SU-DHL-6 (cell line): ENCODE results near the gene IFI30.

Experiments
- H2AFZ ChIP-seq: fragments of 200-600 bp; sonication (generic); 2 replicates; pipeline ENCODE4 v1.6.1; 2014; ENCODE audit warnings: low read depth, mild to moderate bottlenecking, moderate library complexity, mixed read lengths, antibody characterized with exemption, low read length; ENCODE audit not compliant: severe bottlenecking
- H3F3A ChIP-seq: fragments of 200-600 bp; shearing (Covaris generic); 2 replicates; pipeline ENCODE4 v1.6.0; 2016; ENCODE audit warnings: antibody characterized with exemption, mild to moderate bottlenecking; ENCODE audit not compliant: insufficient read depth
- H3K27ac ChIP-seq: fragments of 200-600 bp; sonication (generic); 2 replicates; pipeline ENCODE4 v1.5.1; 2016; ENCODE audit warnings: low read depth, mild to moderate bottlenecking, low read length, moderate library complexity, mixed read lengths
- H3K27me3 ChIP-seq: fragments of 200-600 bp; sonication (generic), shearing (Covaris generic); 2 replicates; pipeline ENCODE4 v1.6.0; 2014; ENCODE audit warnings: mild to moderate bottlenecking, low read length
- H3K36me3 ChIP-seq: fragments of 200-600 bp; sonication (generic); 2 replicates; pipeline ENCODE4 v1.6.1; 2014; ENCODE audit warnings: mild to moderate bottlenecking, low read length, mixed read lengths
- H3K4me2 ChIP-seq: fragments of 300-600, 200-600 bp; shearing (Covaris generic), sonication (generic); 2 replicates; pipeline ENCODE4 v1.6.0; 2014; ENCODE audit warnings: low read length, low read depth, mild to moderate bottlenecking; ENCODE audit not compliant: poor library complexity, severe bottlenecking
- H3K4me3 ChIP-seq: fragments of 200-600 bp; sonication (generic); 2 replicates; pipeline ENCODE4 v1.5.1; 2014; ENCODE audit warnings: antibody characterized with exemption, low read length, mild to moderate bottlenecking, mixed read lengths; ENCODE audit not compliant: insufficient read depth, poor library complexity, severe bottlenecking
- H3K79me2 ChIP-seq: fragments of 200-600 bp; sonication (generic); 2 replicates; pipeline ENCODE4 v1.6.1; 2014; ENCODE audit warnings: mild to moderate bottlenecking, low read length, moderate library complexity; ENCODE audit not compliant: insufficient read depth
- H3K9ac ChIP-seq: fragments of 200-600 bp; sonication (generic); 2 replicates; pipeline ENCODE4 v1.7.0; 2014; ENCODE audit warnings: mild to moderate bottlenecking, low read length
- H3K9me2 ChIP-seq: fragments of 200-600 bp; sonication (generic); replicated peaks from 2 replicates; pipeline ENCODE4 v1.6.1; 2014; ENCODE audit warnings: low read length; ENCODE audit not compliant: insufficient read depth
- H3K9me3 ChIP-seq: fragments of 200-600 bp; sonication (generic); 2 replicates; pipeline ENCODE4 v1.6.1; 2014; ENCODE audit warnings: low read length, mixed read lengths; ENCODE audit not compliant: insufficient read depth
- H4K20me1 ChIP-seq: fragments of 200-600 bp; sonication (generic); 2 replicates; pipeline ENCODE4 v1.6.1; 2014; ENCODE audit warnings: low read depth, mild to moderate bottlenecking, antibody characterized with exemption, low read length, moderate library complexity, mixed read lengths
- CTCF ChIP-seq: fragments of 200-600 bp; sonication (generic); IDR thresholded peaks from one replicate; pipeline ENCODE4 v1.5.1; 2017; ENCODE audit warnings: antibody characterized with exemption, mild to moderate bottlenecking, low read length, moderate library complexity; ENCODE audit not compliant: insufficient read depth, poor library complexity, severe bottlenecking
- EZH2phosphoT487 ChIP-seq: fragments of 200-600 bp; sonication (generic), shearing (Covaris generic); conservative IDR thresholded peaks from 2 replicates; pipeline ENCODE4 v1.6.1; 2018; ENCODE audit warnings: mild to moderate bottlenecking, antibody characterized with exemption, low read length, moderate library complexity, mixed read lengths

Gene IFI30

GRCh38 chr19:18128044-18128443, 45.6 kb upstream of the IFI30 start:
- Histone ChIP-seq H3K4me3 (no peak overlapping the region), H3K9ac (no peak overlapping the region), H3K36me3 (peaks cover 4% of the 10 kb centered on the region; the same call in 1 of the 2 replicates), H3K9me3 (no peaks in the 10 kb centered on the region), H3K27me3 (no peaks in the 10 kb centered on the region), H3K27ac (no peak overlapping the region), H3K4me2 (no peak overlapping the region), H3K9me2 (no peaks in the 10 kb centered on the region), H3K79me2 (no peaks in the 10 kb centered on the region), H3F3A (no peaks in the 10 kb centered on the region), H2AFZ (no peak overlapping the region), H4K20me1 (no peaks in the 10 kb centered on the region)
- TF ChIP-seq CTCF (no peak), EZH2phosphoT487 (no peak)

GRCh38 chr19:18128805-18129204, 44.8 kb upstream of the IFI30 start:
- Histone ChIP-seq H3K9me3 (no peaks in the 10 kb centered on the region), H2AFZ (no peak overlapping the region), H3K79me2 (no peaks in the 10 kb centered on the region), H4K20me1 (no peaks in the 10 kb centered on the region), H3K4me3 (no peak overlapping the region), H3K36me3 (peaks cover 5% of the 10 kb centered on the region; the same call in 1 of the 2 replicates), H3K9me2 (no peaks in the 10 kb centered on the region), H3K9ac (no peak overlapping the region), H3K27me3 (no peaks in the 10 kb centered on the region), H3F3A (no peaks in the 10 kb centered on the region), H3K27ac (no peak overlapping the region), H3K4me2 (no peak overlapping the region)
- TF ChIP-seq CTCF (no peak), EZH2phosphoT487 (no peak)

GRCh38 chr19:18130523-18131242, 42.9 kb upstream of the IFI30 start:
- no peak overlapping the region for H3K27ac ChIP-seq
- no peak overlapping the region for H2AFZ ChIP-seq
- no peaks in the 10 kb centered on the region for H3F3A ChIP-seq
- H3K4me3 ChIP-seq = no peak overlapping the region
- H3K4me2 ChIP-seq = no peak overlapping the region
- no peaks in the 10 kb centered on the region for H3K9me3 ChIP-seq
- H3K9me2 ChIP-seq = no peaks in the 10 kb centered on the region
- H3K36me3 ChIP-seq = peaks cover 6% of the 10 kb centered on the region; the same call in 1 of the 2 replicates
- no peaks in the 10 kb centered on the region for H3K27me3 ChIP-seq
- H3K9ac ChIP-seq = no peak overlapping the region
- TF ChIP-seq EZH2phosphoT487 (no peak), CTCF (no peak)
- H3K79me2 ChIP-seq = no peaks in the 10 kb centered on the region
- H4K20me1 ChIP-seq = no peaks in the 10 kb centered on the region
